LHCN-M2 (cell line): ENCODE data around the gene HS6ST2. TPM values are rescaled to one million over a fixed set of nuclear protein-coding genes. Genes with fewer than 3 reads are reported as not detected.
"Not testable (repeated sequence)": the region's sequence is repeated elsewhere in the genome, so short reads cannot be mapped to it uniquely, and the experiment has no call there.

Source experiments
- DNase-seq: peaks from one replicate; pipeline ENCODE4 v3.0.0-alpha.2; 2012; ENCODE audit warnings: low read depth
- polyA plus RNA-seq: library from polyadenylated mRNA; unstranded; fragments of >200 nt; gene quantifications from one replicate; pipeline ENCODE4 v1.2.1, GENCODE V29; 2012; ENCODE audit warnings: missing spikeins
- total RNA-seq: library from RNA; depleted of rRNA; stranded (reverse); fragments of >200 nt; gene quantifications from 2 replicates; pipeline ENCODE4 v1.2.3, GENCODE V29; 2014; rRNA removed

Gene HS6ST2
- not detected in 2 replicates for total RNA-seq
- polyA plus RNA-seq = not detected

DNA sequence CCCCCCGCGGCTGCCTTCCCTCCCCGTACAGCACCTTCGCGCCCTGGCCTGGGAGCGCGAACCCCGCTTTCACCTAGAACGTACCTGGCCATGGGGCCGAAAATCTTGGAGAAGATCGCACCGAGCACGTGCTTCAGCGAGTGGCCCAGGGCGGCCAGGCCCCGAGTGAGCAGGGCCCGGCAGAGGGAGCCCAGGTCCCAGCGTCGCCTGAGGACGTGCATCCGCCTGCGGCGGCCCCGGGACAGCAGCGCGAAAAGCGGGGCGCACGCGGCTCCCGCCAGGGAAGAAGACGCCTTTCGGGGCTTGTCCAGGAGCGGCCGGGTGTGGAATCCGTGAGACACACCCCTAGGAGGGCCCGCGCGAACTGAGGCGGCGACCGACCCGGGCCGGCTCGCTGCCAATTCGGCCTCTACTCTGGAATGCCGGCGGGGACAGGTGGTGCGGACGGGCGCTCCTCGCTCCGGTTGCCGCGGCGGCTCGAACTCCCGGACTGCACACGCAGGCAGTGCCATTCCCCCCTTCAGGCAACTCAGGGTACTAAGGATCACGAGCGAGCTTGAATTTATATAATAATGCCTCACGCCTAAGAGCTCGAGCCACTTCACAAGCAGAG lies at the start of gene HS6ST2:
Gene HS6ST2 (minus strand): TSS at position 539 of the 613 bp plus-strand sequence.
- no peak for DNase-seq

DNA sequence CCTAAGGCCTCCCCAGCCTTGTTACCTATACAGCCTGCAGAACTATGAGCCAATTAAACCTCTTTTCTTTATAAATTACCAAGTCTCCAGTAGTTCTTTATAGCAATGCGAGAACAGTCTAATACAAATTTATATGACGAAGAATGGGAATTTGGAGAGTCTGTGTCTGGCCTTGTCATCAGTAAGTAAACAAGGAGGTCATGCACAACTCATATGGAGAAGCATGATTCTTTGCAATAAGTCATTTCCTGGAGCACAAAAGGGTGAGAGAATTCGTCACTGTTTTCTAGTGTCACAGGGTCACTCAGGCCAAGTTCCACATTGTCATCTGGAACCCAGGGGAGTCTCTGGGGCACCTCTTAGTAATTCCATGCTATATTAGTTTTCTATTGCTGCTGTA lies 49.0 kb upstream of the HS6ST2 start:
- no peak for DNase-seq

DNA sequence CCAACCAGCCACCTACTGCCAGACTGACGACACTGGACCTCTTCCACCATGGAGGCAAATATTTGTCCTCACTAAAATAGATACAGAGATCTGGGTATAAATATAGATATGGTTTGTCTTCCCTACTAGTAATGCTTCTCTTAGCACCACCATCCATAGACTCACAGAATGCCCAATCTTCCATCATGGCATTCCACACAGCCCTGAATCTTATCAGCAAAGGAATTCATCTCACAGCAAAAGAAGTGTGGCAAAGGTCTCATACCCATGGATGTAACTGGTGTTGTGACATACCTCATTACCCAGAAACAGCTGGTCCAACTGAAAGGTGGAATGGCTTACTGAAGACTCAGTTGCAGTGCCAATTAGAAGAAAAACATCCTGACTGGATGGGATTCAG lies 47.2 kb upstream of the HS6ST2 start:
- no peak for DNase-seq

DNA sequence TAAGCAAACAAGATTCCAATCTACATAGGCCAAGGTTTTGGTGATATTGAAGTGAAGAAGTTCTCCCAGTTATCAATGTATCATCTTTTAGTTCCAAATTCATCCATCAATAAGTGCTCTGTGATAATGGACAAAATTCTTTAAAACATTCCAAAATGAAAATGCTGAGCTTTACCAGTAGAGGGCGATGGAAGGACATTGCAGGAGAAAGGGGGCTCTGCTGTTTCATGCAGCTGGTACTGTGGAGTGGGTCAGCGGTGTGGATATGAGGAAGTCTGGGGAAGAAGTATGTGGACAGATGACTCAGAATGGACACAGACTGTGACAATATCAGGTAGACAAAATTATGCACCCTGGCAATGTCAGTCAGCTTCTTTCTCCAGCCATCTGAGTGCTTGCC lies 46.6 kb upstream of the HS6ST2 start:
- no peak for DNase-seq

DNA sequence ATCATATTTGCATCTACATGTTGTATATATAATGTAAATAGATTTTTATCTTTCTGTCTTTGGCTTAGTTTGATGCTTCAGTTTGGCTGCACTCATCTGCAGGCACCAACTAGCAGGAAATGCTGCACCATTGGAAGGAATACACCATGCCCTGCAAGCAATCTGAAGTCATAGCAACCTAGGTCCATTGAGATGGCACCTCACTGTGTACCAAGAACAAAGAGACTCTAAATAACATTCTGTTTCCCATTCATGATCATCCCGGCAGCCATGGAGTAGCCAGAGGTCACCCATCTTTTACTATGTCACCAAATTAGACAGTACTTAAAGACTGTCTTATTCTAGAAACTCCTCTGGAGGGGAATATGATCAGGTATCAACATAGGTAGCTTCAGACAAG lies 40.8 kb upstream of the HS6ST2 start:
- DNase-seq = no peak

DNA sequence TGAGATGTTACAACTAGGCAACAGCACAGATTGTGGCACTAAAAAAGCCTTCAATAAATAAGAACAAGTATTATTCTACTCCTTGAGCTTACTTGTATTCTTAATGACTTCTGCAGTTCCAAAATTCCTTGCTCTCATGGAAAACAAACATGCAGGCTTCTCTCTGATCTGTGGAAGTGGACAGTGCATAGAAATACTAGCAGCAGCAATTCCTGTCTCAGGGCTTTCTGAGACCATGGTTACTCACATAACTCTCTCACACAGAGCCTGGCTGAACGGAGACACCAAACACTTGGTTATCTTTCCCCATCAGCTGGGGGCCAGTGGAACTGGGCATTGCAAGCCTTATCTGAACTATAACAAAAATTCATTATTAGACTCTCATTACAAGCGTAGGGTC lies 32.4 kb upstream of the HS6ST2 start:
- no peak for DNase-seq

DNA sequence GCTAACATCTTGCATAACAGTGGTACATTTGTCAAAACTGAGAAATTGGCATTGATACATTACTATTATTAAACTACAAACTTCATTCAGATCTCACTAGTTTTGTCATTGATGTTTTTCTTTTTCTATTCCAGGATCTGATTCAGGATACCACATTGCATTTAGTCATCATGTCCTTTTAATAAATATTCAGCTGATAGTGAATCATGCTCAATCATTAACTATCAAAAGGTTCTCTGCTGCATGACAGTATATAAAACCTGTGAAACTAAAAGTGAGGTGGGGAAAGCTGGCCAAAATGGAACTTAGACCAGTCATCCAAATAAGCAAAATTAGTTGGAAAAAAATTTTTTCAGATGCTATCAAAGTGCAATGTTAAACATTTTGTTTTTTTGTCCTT lies 28.1 kb upstream of the HS6ST2 start:
- DNase-seq = no peak

DNA sequence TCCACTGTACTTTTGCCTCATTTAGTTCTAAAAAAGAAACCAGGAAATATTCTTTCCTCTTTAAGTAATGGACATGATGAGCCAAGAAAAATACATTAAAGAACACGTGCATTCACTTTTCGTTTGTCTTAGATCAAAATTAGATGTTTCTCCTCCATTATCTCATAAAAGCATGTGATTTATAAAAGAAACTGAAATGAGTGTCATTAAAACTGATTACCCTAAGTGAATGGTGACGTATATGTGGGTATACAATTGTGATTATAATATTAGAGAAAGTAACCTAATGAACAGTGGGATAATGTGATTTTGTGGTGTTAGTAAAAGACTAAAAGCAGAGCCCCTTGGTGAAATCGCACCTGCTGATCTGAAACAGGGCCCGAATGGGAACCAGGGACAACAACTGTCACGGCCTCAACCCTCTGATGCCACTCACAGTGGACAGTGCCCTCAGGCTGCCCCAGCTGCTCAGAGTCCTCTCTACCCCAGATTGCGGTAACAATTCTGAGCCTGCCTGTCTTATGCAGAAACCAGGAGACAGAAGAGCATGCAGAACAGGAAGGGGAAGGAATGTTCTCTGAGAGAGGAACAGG lies 25.7 kb upstream of the HS6ST2 start:
- DNase-seq = no peak

DNA sequence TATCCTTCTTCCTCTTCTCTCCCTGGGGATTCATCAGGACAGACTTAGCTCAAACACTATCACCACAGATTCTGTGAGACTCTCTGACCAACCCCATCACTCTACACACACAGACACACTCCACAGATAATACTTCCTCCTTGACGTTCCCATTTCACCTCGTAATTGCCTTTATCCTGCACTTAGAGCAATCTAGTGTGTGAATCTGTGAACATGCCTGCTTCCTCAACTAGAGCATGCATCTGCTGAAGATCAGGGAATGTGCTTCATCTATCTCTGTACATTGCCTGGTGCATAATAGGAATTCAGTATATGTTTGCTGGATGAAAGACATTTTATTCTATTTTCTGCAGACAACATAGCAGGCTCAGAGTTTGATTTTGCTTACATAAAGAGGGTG lies 25.1 kb upstream of the HS6ST2 start:
- DNase-seq = no peak

DNA sequence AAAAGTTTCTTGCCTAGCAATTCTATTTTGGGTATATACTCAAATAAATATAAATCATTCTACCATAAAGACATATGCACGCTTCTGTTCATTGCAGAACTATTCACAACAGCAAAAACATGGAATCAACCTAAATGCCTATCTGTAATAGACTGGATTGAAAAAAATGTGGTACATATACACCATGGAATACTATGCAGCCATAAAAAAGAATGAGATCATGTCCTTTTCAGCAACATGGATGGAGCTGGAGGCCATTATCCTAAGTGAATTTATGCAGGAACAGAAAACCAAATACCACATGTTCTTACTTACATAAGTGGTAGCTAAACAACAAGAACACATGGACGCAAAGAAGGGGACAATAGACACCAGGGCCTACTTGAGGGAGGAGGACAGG lies 21.6 kb upstream of the HS6ST2 start:
- DNase-seq = not testable (repeated sequence)

DNA sequence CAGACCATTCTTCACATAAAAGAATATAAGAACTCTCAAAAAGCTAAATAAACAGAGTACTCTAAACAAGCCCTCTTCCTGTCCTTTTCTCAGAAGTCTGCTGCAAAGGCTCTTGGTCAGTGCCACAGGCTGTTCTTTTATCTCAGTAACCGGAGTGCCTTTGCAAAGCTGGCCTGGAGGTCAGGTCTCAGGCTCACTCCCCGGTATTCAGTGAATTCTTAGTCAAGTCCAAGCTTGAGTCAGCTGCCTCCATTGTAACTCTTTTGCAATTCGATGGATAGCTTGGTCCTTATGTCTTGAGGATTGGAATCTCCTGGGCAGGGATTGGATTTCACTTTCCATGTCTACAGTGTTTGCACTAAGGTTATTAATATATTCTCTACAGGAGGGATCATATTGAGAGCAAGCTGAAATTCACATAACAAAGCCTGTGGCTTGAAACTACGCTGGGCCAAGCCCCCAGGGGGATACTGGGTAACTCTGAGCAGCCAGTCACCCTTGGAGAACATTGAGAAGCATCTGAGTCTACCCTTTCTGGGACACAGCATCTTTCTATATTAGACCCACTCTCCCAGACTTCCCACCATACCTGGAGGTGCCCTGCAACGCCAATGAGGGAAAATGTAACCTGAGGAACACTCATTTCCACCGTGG lies 10.0 kb upstream of the HS6ST2 start:
- DNase-seq = no peak

DNA sequence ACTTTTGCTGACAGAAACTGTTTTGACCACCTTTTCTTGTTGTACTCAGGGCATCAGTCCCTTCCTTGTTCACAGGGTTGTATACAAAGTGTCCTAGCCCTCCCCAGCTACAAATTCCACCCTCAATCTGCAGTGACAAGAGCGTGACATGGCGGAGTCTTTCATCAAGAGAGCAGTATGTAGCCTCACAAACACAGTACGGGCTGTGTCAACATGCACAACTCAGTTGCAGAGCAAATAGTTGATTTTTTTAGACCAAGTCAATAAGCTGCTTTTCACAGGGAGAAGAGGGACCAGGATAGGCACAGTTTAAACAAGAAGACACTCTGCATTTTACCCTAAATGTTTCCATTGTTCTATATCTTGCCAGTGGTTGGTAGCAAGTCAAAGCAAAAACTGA lies 8.6 kb upstream of the HS6ST2 start:
- no peak for DNase-seq

DNA sequence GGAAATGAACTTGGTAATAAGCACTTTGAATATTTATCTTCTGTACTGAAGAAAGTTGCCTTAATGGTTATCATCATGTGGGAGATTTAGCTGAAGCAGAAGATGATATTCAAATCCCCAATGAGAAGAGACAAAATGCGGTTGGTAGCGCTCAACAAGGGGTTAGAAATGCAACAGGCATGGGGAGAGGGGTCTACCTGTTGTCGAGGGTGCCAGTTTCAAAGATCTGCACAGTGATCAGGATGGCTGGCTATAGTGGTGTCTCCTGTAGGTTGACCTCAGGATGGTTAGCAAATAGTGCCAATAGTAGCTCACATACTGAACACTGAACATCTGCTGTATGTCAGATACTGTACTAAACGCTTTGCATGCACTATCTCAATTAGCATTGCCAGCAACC lies 7.0 kb upstream of the HS6ST2 start:
- DNase-seq = no peak

DNA sequence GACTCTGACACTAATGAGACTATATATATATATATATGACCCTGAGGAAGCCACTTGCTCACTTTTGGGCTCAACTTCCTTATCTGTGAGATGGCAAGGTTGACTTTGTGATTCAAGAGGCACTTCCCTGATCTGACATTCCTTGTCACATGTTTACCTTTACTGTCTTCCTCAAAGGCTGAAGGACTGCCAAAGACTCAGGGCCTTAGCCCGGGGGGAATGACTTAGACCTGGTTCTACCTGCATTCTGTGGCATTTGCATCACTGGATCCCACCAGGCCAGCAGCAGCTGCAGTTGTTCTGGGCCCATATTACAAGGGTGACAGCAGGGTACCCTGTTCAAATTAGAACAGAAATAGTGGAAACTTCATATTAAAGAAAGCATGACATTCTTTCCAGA lies 3.1 kb upstream of the HS6ST2 start:
- no peak for DNase-seq

DNA sequence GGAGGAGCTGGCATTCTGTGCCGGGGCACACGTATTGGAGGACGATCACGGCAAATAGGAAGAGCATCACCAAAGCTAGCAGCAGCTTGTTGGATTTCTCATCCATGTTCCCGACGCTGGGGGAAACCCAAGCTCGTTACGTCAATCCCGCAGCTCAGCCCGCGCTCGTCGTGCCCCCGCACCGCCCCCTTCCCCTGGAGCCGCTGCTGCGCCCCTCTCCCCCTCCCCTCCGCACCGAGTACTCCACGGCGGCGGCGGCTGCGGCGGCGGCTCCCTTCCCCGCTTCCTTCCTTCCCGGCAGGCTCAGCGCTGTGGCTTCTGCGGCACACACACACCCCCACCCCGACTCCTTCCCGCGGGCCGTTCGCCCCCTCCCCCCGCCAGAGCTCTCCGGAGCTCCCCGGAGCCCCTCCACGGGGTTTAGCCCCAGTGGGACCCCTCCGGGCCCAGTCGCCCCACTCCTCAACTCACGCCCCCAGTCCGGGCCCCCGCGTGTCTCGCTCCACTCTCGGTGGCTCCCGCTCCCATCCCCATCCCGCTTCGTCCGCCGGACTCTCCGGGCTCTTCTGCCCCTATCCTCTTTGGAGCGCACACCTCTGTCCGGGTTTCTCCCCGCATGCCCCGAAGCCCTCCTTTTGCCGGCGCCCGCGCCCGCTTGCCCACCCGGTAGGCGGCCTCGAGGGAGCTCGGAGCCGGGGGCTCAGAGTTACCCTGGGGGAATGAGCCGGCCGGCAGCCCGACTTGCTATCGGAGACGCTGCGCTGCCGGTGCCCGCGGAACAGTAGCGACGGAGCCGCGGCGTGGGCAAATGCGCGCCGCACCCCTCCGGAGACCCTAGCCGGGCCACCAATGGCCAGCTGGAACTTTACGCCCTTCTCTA lies 978 bp downstream of the HS6ST2 start:
- DNase-seq = no peak

DNA sequence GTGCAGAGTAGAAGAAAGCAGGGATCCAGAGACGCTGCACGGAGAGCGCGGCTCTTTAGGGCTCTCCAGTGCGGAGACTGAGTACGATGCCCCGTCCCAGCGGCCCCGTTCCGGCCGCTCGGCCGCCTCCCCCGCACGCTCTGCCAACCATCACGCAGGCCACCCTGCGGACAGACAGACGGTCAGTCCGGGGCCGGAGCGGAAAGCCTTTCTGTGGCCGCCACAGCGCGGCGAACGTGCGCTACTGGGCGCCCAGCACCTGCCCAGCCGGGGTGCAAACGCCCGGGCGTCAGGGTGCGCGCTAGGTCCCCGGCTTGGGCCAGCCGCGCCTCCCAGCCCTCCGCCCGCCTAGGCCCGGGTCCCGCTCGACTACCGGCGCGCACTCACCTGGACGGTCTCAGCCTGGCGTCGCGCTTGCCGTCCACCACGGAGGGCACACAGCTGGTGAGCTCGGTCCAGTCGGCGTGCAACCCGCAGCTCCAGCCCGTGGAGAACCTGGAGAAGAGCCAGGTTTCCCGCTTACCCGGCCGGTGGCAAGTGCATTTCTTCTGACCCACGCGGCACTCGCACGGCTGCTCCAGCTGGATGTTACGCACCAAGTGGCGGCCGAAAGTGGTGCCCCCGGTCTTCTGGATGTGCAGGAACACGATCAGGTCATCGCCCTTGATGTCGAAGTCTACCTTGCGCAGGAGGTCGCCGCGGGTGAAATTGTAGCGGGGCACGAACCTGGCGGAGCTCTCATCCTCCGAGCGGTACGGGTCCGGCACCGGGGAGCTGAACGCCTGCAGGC lies 1.8 kb downstream of the HS6ST2 start:
- DNase-seq = no peak

DNA sequence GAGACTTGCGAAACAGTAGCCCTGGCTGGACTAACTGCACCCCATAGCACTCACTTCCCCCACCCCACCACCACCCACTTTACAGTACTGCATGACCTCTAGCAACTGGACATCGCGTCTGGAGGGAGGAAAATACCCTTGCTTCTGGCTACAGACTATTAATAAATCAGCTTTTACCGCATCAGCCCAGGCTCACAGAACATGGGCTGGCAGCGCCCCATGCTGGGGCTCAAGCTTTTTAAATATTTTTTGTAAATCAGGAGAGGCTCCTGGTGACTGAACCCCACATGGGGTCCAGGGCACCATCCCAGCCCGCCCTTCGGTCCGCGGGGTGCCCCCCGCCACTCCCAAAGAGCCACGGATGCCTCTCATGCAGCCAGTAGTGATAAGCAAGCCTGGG lies 2.7 kb downstream of the HS6ST2 start:
- DNase-seq = no peak

DNA sequence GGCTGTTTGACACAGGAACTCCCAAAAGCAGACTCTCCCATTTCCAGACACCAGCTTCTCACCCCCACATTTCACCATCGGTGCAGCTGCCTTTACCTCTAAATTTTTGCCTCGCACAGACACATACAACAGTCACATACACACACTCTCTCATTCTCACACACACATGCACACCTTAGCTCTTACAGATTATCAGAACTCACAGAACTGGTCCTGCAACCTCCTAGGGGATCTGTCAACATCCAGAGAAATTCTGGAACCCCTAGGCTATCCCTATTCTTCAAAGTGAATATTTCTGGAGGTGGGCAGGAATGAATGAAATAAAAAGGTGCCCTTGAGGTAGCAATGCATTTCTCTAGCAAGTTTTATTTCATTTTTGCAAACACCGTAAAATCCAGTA lies 4.1 kb downstream of the HS6ST2 start:
- DNase-seq = no peak

DNA sequence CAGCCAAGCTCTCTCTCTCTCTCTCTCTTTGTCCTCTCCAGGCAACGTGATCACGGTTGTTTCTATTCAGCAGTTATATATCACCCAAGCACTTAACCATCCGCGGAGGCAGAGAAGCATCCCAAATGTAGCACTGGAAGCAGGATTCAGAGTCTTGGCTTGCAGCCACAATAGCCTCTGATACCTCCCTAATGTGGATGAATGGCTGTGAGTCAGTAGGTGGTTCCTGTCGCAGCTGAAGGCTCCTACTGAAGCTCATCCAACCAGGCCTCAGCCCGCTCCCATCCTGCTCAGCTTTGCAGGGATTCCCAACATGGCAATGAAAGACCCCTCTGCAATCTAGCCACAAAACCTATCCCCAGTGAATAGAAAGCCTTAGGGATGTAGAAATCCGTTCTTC lies 5.1 kb downstream of the HS6ST2 start:
- DNase-seq = no peak

DNA sequence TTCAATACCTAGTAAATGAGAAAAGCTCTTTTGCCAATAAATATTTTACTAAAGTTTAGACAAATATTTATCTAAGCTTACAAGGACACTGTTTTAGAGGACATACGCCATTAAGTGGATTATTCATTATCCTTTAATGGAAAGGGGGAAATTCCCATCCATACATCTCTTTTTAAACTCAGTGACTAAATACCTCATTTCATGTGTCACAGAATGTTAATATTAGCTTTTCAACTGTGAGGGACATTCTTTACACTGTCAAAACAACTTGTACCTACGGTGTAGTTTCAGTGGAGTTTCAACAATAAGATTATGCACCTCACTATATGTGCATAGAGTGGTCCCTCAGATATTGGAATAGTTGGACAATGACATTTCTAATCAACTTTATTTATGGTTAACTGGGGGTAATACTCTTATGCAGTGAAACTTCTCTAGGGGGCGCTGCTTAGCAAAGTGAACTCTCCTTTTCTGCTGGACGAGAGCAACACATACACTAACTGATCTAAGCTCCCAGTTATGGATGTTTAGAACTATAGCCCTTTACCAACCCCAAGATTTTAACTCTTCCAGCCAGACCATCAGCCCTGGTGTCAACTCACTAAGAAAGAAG lies 9.7 kb downstream of the HS6ST2 start:
- no peak for DNase-seq

DNA sequence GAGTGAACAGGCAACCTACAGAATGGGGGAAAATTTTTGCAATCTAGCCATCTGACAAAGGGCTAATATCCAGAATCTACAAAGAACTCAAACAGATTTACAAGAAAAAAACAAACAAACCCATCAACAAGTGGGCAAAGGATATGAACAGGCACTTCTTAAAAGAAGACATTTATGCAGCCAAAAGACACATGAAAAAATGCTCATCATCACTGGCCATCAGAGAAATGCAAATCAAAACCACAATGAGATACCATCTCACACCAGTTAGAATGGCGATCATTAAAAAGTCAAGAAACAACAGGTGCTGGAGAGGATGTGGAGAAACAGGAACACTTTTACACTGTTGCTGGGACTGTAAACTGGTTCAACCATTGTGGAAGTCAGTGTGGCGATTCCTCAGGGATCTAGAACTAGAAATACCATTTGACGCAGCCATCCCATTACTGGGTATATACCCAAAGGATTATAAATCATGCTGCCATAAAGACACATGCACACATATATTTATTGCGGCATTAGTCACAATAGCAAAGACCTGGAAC lies 13.3 kb downstream of the HS6ST2 start:
- DNase-seq = not testable (repeated sequence)
